IMR-90 (cell line): ENCODE measurements around the gene PRSS35. TPM values are rescaled to one million over a fixed set of nuclear protein-coding genes. Genes with fewer than 3 reads are reported as not detected.

ENCODE experiments used
- ATAC-seq: fragments of 200-7000 bp; cut with Tn5 transposase; 2 replicates; pipeline ENCODE4 v1.9.1; 2020; ENCODE audit warnings: low read depth, mild to moderate bottlenecking, moderate library complexity
- BruUV-seq: library from RNA; stranded (reverse); fragments of 400-500 nt; replicated peaks from 2 replicates; lab custom pipeline; 2021; lab: Mats Ljungman, UMichigan
- CTCF ChIA-PET: fragments of 300-600 bp; formaldehyde crosslinking; extraction: SDS; loops from one replicate; lab custom pipeline; 2021; ENCODE audit warnings: antibody characterized with exemption; lab: Yijun Ruan, JAX
- POLR2A ChIA-PET: fragments of 300-600 bp; sonication (Branson Sonifier 250); formaldehyde crosslinking; loops from one replicate; lab custom pipeline; 2022; ENCODE audit warnings: antibody characterized with exemption; ENCODE audit not compliant: unreplicated experiment; lab: Charles Lee
- DNase-seq: peaks from one replicate; pipeline ENCODE4 v3.0.0; 2013
- H2AFZ ChIP-seq: replicated peaks from 2 replicates; pipeline ENCODE3; 2013; ENCODE audit warnings: low read length, mild to moderate bottlenecking; ENCODE audit not compliant: poor library complexity
- H2AK5ac ChIP-seq: 2 replicates; pipeline ENCODE4 v1.6.1; 2013; ENCODE audit warnings: low read depth, low read length, inconsistent platforms
- H2AK9ac ChIP-seq: replicated peaks from 2 replicates; pipeline ENCODE3; 2013; ENCODE audit warnings: mild to moderate bottlenecking, low read depth, low read length, moderate library complexity; ENCODE audit not compliant: poor library complexity
- H2BK120ac ChIP-seq: 2 replicates; pipeline ENCODE4 v1.6.1; 2013; ENCODE audit warnings: low read depth, low read length, inconsistent platforms
- H2BK15ac ChIP-seq: 3 replicates; pipeline ENCODE4 v1.6.1; 2013; ENCODE audit warnings: low read depth, low read length, inconsistent platforms
- H2BK20ac ChIP-seq: 2 replicates; pipeline ENCODE4 v1.6.1; 2013; ENCODE audit warnings: low read depth, mild to moderate bottlenecking, inconsistent platforms, low read length, moderate library complexity
- H2BK5ac ChIP-seq: 2 replicates; pipeline ENCODE4 v1.6.1; 2013; ENCODE audit warnings: mild to moderate bottlenecking, low read depth, low read length, inconsistent platforms; ENCODE audit not compliant: poor library complexity, severe bottlenecking
- H3K14ac ChIP-seq: replicated peaks from 2 replicates; pipeline ENCODE4 v1.6.1; 2013; ENCODE audit warnings: low read depth, low read length, inconsistent platforms
- H3K18ac ChIP-seq: 2 replicates; pipeline ENCODE4 v1.6.1; 2013; ENCODE audit warnings: low read depth, low read length, control low read depth
- H3K23ac ChIP-seq: 2 replicates; pipeline ENCODE4 v1.6.1; 2013; ENCODE audit warnings: low read depth, low read length, inconsistent platforms
- H3K27ac ChIP-seq: 2 replicates; pipeline ENCODE4 v1.5.1; 2013; ENCODE audit warnings: mild to moderate bottlenecking, control low read depth, low read length; ENCODE audit not compliant: insufficient read depth
- H3K27me3 ChIP-seq: 2 replicates; pipeline ENCODE4 v1.6.1; 2013; ENCODE audit warnings: low read length; ENCODE audit not compliant: control insufficient read depth, insufficient read depth
- H3K36me3 ChIP-seq: 2 replicates; pipeline ENCODE4 v1.6.1; 2013; ENCODE audit warnings: low read length, mixed read lengths; ENCODE audit not compliant: control insufficient read depth, insufficient read depth
- H3K4ac ChIP-seq: 2 replicates; pipeline ENCODE4 v1.6.1; 2013; ENCODE audit warnings: low read depth, low read length, inconsistent platforms
- H3K4me1 ChIP-seq: 2 replicates; pipeline ENCODE4 v1.6.1; 2013; ENCODE audit warnings: low read length, mixed read lengths; ENCODE audit not compliant: control insufficient read depth, insufficient read depth
- H3K4me2 ChIP-seq: 2 replicates; pipeline ENCODE4 v1.6.1; 2013; ENCODE audit warnings: low read depth, mild to moderate bottlenecking, control low read depth, low read length, moderate library complexity
- H3K4me3 ChIP-seq: 2 replicates; pipeline ENCODE4 v1.5.1; 2013; ENCODE audit warnings: low read depth, mild to moderate bottlenecking, control low read depth, low read length, moderate library complexity; ENCODE audit not compliant: insufficient read depth
- H3K56ac ChIP-seq: 2 replicates; pipeline ENCODE4 v1.6.1; 2013; ENCODE audit warnings: low read length, inconsistent platforms; ENCODE audit not compliant: insufficient read depth; ENCODE audit errors: extremely low read depth
- H3K79me1 ChIP-seq, 2 experiments: 2 replicates each; pipeline ENCODE4 v1.6.1; 2013; ENCODE audit warnings: low read length in 2 of 2, inconsistent platforms in 1 of 2, low read depth in 1 of 2
- H3K9ac ChIP-seq: 2 replicates; pipeline ENCODE4 v1.6.1; 2013; ENCODE audit warnings: low read depth, low read length, control low read depth
- H3K9me1 ChIP-seq: 2 replicates; pipeline ENCODE4 v1.6.1; 2013; ENCODE audit warnings: low read length, inconsistent platforms; ENCODE audit not compliant: insufficient read depth
- H3K9me3 ChIP-seq: 2 replicates; pipeline ENCODE4 v1.6.1; 2013; ENCODE audit warnings: low read length; ENCODE audit not compliant: control insufficient read depth, insufficient read depth
- H4K20me1 ChIP-seq: 2 replicates; pipeline ENCODE4 v1.6.1; 2013; ENCODE audit warnings: low read length, inconsistent platforms; ENCODE audit not compliant: insufficient read depth
- H4K5ac ChIP-seq: 2 replicates; pipeline ENCODE4 v1.6.1; 2013; ENCODE audit warnings: mild to moderate bottlenecking, low read depth, low read length, control low read depth
- H4K8ac ChIP-seq, 2 experiments: 2 replicates each; pipeline ENCODE4 v1.6.1; 2013; ENCODE audit warnings: low read depth in 2 of 2, low read length in 2 of 2, control low read depth in 1 of 2, inconsistent platforms in 1 of 2
- H4K91ac ChIP-seq: 2 replicates; pipeline ENCODE4 v1.6.1; 2013; ENCODE audit warnings: low read depth, low read length, inconsistent platforms; ENCODE audit not compliant: insufficient read depth
- BHLHE40 ChIP-seq: fragments of 150-350 bp; IDR thresholded peaks from 2 replicates; pipeline ENCODE4 v1.6.1; 2016; ENCODE audit warnings: mild to moderate bottlenecking, low read depth, low read length
- CEBPB ChIP-seq: IDR thresholded peaks from 2 replicates; pipeline ENCODE4 v1.6.1; 2012; ENCODE audit warnings: low read depth, low read length, improper control_type of control experiment
- CHD1 ChIP-seq: IDR thresholded peaks from 2 replicates; pipeline ENCODE4 v1.6.1; 2012; ENCODE audit warnings: low read depth, low read length, improper control_type of control experiment
- FOS ChIP-seq: fragments of 150-350 bp; IDR thresholded peaks from 2 replicates; pipeline ENCODE4 v1.6.1; 2016; ENCODE audit warnings: low read depth, low read length
- MAFK ChIP-seq: IDR thresholded peaks from 2 replicates; pipeline ENCODE4 v1.6.1; 2012; ENCODE audit warnings: low read depth, low read length, improper control_type of control experiment
- MAZ ChIP-seq: IDR thresholded peaks from 2 replicates; pipeline ENCODE4 v1.6.1; 2012; ENCODE audit warnings: low read depth, mild to moderate bottlenecking, low read length, improper control_type of control experiment, moderate library complexity, borderline replicate concordance
- NFE2L2 ChIP-seq: fragments of 150-350 bp; IDR thresholded peaks from 2 replicates; pipeline ENCODE4 v1.6.1; 2016; ENCODE audit warnings: low read depth, mild to moderate bottlenecking, low read length
- POLR2A ChIP-seq: IDR thresholded peaks from 2 replicates; pipeline ENCODE4 v1.6.1; 2012; ENCODE audit warnings: mild to moderate bottlenecking, low read depth, low read length
- RAD21 ChIP-seq: IDR thresholded peaks from 2 replicates; pipeline ENCODE4 v1.6.1; 2012; ENCODE audit warnings: low read length, improper control_type of control experiment
- RCOR1 ChIP-seq: IDR thresholded peaks from 2 replicates; pipeline ENCODE4 v1.6.1; 2012; ENCODE audit warnings: mild to moderate bottlenecking, low read length, improper control_type of control experiment; ENCODE audit not compliant: insufficient replicate concordance
- RFX5 ChIP-seq: IDR thresholded peaks from 2 replicates; pipeline ENCODE4 v1.8.0; 2012; ENCODE audit warnings: low read depth, mild to moderate bottlenecking, low read length, moderate library complexity
- SMC3 ChIP-seq: fragments of 150-350 bp; IDR thresholded peaks from 2 replicates; pipeline ENCODE4 v1.6.1; 2016; ENCODE audit warnings: low read depth, mild to moderate bottlenecking, antibody characterized with exemption, low read length, moderate library complexity
- dilution Hi-C: fragments of 300-500 bp; cut with HindIII; formaldehyde crosslinking; loops from one replicate; pipeline ENCODE4 v1.14.3; 2018; ENCODE audit warnings: low sequenced_read_pairs; ENCODE audit not compliant: unreplicated experiment
- in situ Hi-C: fragments of 300-500 bp; cut with MboI; formaldehyde crosslinking; loops from 3 replicates; pipeline ENCODE4 v1.14.3; 2019; ENCODE audit warnings: low sequenced_read_pairs, inconsistent platforms, mixed read lengths
- intact Hi-C: fragments of 100-400 bp; cut with micrococcal nuclease; formaldehyde crosslinking; loops from 2 replicates; pipeline ENCODE4 v1.10.0; 2022
- polyA plus RNA-seq, 3 experiments: library from polyadenylated mRNA; depleted of rRNA; stranded (reverse); fragments of >200 nt; gene quantifications; 2 replicates each; pipeline ENCODE4 v1.2.3, GENCODE V29; 2012; ENCODE audit warnings: low replicate concordance in 1 of 3
- total RNA-seq: library from RNA; depleted of rRNA; stranded (reverse); fragments of >200 nt; gene quantifications from 2 replicates; pipeline ENCODE4 v1.2.3, GENCODE V29; 2012
- TF ChIP-seq, protein P1 (sequence below): conservative IDR thresholded peaks from 2 replicates; pipeline ENCODE4 v1.5.1; 2012; ENCODE audit warnings: mild to moderate bottlenecking, low read depth, low read length, improper control_type of control experiment
- TF ChIP-seq, protein P2 (sequence below): fragments of 150-350 bp; IDR thresholded peaks from 2 replicates; pipeline ENCODE4 v1.6.1; 2017; ENCODE audit warnings: mild to moderate bottlenecking, antibody characterized with exemption, low read length, low read depth
- TF ChIP-seq, protein P3 (sequence below): fragments of 150-350 bp; IDR thresholded peaks from 2 replicates; pipeline ENCODE4 v1.6.1; 2016; ENCODE audit warnings: low read depth, mild to moderate bottlenecking, low read length, moderate library complexity, borderline replicate concordance

Gene PRSS35
- total and polyA plus RNA-seq, 2 of the 4 experiments (the other 2 are of a cell fraction): 5.2 to 5.6 TPM

DNA sequence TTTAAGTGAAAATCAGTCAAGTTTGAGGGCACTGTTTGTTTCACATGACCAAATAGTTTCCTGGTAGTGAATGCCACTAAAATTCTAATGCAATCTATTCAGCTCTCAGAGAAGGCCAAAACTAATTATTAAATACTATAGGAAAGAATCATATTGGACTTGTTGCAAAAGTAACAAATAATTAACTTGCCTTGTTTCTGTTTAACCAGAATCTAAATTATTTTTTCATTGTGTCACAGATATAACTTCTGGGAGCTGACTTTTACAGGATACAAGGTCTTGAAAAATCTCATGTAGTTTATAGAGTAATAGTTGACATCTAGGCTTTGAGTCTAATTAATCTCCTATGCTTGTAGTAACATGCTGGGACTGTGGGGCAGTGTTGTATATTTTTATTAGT is 44.5 kb downstream of the PRSS35 start:
- H3K36me3 ChIP-seq: no peaks in the 10 kb centered on the region
- H3K9me1 ChIP-seq: no peaks in the 10 kb centered on the region
- H3K4ac ChIP-seq: no peak overlapping the region
- no peak overlapping the region for H3K9ac ChIP-seq
- no peaks in the 10 kb centered on the region for H3K9me3 ChIP-seq
- no peaks in the 10 kb centered on the region for H4K20me1 ChIP-seq
- H2BK5ac ChIP-seq: no peak overlapping the region
- dilution Hi-C loops (no loop called here), in situ Hi-C loops (no loop called here), intact Hi-C loops (no loop called here)
- H2AK5ac ChIP-seq: no peak overlapping the region
- no peak overlapping the region for H2AFZ ChIP-seq
- no peak overlapping the region for H2AK9ac ChIP-seq
- H3K4me1 ChIP-seq: no peaks in the 10 kb centered on the region
- H2BK20ac ChIP-seq: no peak overlapping the region
- H3K23ac ChIP-seq: no peak overlapping the region
- no peak overlapping the region for H3K14ac ChIP-seq
- ChIA-PET CTCF (no interaction called here), POLR2A (no interaction called here)
- no peak overlapping the region for H3K27ac ChIP-seq
- peaks cover 6% of the 10 kb centered on the region; the same call in 1 of the 2 replicates for H3K27me3 ChIP-seq
- H3K18ac ChIP-seq: no peak overlapping the region
- no peak for TF ChIP-seq CEBPB
- no peak for TF ChIP-seq MAFK
- TF ChIP-seq FOS: no peak
- TF ChIP-seq NFE2L2: no peak
- TF ChIP-seq SMC3: no peak
- TF ChIP-seq BHLHE40: no peak
- no peak for TF ChIP-seq POLR2A
- TF ChIP-seq, protein P1, sequence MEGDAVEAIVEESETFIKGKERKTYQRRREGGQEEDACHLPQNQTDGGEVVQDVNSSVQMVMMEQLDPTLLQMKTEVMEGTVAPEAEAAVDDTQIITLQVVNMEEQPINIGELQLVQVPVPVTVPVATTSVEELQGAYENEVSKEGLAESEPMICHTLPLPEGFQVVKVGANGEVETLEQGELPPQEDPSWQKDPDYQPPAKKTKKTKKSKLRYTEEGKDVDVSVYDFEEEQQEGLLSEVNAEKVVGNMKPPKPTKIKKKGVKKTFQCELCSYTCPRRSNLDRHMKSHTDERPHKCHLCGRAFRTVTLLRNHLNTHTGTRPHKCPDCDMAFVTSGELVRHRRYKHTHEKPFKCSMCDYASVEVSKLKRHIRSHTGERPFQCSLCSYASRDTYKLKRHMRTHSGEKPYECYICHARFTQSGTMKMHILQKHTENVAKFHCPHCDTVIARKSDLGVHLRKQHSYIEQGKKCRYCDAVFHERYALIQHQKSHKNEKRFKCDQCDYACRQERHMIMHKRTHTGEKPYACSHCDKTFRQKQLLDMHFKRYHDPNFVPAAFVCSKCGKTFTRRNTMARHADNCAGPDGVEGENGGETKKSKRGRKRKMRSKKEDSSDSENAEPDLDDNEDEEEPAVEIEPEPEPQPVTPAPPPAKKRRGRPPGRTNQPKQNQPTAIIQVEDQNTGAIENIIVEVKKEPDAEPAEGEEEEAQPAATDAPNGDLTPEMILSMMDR: no peak
- no peak for TF ChIP-seq MAZ
- no peak for TF ChIP-seq RAD21
- TF ChIP-seq RFX5: no peak
- TF ChIP-seq, protein P2, sequence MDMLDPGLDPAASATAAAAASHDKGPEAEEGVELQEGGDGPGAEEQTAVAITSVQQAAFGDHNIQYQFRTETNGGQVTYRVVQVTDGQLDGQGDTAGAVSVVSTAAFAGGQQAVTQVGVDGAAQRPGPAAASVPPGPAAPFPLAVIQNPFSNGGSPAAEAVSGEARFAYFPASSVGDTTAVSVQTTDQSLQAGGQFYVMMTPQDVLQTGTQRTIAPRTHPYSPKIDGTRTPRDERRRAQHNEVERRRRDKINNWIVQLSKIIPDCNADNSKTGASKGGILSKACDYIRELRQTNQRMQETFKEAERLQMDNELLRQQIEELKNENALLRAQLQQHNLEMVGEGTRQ: no peak
- TF ChIP-seq, protein P3, sequence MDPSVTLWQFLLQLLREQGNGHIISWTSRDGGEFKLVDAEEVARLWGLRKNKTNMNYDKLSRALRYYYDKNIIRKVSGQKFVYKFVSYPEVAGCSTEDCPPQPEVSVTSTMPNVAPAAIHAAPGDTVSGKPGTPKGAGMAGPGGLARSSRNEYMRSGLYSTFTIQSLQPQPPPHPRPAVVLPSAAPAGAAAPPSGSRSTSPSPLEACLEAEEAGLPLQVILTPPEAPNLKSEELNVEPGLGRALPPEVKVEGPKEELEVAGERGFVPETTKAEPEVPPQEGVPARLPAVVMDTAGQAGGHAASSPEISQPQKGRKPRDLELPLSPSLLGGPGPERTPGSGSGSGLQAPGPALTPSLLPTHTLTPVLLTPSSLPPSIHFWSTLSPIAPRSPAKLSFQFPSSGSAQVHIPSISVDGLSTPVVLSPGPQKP: no peak
- no peak for TF ChIP-seq CHD1
- TF ChIP-seq RCOR1: no peak
- no peak overlapping the region for H2BK120ac ChIP-seq
- no peak for ATAC-seq
- H4K5ac ChIP-seq: no peak overlapping the region
- H4K8ac ChIP-seq: no peak overlapping the region
- no TSS peak for BruUV-seq
- H3K79me1 ChIP-seq: no peaks in the 10 kb centered on the region
- no peak overlapping the region for H3K4me2 ChIP-seq
- no peak for DNase-seq
- no peak overlapping the region for H2BK15ac ChIP-seq
- no peak overlapping the region for H3K56ac ChIP-seq
- H4K91ac ChIP-seq: no peak overlapping the region
- no peak overlapping the region for H3K4me3 ChIP-seq
